ENCODE data around the gene LIF.
"Not testable (repeated sequence)": the region's sequence is repeated elsewhere in the genome, so short reads cannot be mapped to it uniquely, and the experiment has no call there.

Gene LIF

DNA sequence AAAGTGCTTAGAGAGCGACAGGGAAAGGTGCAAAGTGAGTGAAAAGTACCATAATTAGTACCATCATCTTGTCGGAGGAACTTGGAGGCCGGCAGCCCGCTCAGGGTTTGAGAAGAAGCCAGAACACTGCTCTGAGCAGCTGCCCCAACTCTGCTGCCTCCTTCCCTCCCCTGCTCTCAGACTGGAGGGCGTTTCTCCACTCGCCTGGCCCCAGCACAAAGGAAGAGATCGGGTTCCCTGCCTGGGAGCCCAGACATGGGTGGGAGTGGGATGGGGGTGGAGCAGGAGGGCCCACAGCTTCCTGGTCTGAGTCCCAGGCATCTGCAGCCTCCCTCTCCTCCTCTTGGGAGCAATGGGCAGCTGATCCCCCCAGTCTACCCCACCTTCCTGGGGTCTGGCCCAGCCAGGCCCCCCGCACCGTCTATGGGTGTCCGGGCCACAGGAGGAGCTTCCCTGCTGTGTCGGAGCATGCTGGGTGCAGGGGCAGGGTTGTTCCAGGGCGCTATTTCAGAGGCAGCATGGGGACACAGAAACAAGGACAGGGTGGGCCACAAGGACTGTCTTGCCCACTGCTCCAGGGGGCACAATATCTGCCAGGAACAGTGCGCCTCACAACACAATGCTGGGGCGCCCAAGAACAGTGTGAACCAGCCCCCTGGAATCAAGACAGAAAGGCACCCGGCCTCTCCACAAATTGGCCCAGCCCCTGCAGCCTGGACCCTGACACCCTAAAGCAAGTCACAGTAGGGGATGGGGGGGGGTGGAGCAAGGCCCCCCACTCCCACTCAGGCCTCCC, 4.8 kb downstream of the LIF start:
- DNase-seq (ENCODE audit: low spot score): no peak

DNA sequence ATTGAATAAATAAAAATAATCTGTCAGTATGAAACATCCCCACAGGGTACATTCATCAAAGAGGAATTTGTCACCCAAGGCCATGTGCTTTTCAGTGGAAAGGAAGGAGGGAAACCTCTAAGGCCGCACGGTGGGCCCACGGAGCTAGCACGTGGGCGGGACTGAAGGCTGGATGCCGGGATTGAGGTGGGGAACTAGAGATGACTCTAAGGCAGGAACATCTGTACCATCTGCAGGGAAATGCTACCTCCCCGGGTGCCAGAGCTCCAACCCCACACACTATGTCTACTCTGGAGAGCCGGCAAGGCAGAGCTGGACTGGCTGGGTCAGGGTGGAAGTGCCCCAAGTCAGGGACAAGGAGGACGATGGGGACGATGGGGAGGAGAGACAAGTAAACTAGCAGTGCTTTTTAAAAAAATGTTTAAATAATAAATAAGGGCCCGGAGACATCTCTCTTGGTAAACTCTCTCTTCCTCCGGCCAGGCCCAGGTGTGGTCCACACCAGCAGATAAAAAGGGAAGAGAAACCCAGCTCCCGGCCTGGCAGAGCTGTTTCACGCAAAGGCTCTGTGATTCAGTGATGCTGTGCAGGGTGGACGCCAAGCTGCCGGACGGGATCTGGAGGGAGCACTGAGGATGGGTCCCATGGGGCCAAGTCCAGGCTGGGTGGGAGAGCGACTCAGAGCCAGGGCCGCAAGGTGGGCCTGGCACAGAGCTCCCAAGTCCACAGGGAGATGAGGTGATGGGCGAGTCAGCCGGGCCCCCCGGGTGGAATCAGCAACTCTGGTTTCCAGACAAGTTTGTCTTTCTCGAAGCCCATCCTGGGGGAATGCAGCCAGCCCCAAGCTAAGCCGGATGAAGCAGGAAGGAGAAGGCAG, 5.8 kb downstream of the LIF start:
- DNase-seq (ENCODE audit: low spot score): no peak

DNA sequence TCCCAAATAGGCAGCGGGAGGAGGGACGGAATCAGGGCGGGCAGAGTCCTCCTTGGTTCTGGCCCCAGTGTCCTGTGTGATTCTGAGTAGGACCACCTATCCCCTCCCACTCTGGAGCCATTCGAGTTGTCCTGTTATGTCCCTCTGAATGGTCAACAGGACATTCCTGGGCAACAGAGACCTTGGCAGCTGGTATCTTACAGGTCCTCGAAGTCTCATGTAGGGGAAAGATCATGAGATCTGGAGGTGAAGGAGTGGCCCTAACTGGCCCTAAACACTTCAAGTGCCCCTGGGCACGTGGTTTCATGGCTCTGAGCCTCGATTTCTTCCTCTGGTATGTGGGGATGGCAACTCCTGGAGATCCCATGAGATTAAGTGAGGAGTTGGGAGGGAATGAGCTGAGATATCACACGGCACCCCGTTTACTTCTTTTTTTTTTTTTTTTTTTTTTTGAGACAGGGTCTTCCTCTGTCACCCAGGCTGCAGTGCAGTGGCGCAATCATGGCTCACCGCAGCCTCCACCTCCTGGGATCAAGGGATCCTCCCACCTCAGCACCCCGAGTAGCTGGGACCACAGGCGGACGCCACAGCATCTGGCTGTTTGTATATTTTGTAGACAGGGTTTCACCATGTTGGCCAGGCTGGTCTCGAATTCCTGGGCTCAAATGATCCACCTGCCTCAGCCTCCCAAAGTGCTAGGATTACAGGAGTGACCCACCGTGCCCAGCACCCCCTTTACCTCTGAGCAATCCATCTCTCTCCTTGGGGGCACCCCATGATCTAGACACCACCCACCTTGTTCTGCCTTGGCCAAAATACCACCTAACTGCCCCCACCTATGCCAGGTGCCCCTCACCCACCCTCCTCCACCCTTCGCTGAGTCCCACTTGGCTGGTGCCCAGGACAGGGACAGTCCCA, 6.8 kb downstream of the LIF start:
- DNase-seq (ENCODE audit: low spot score): no peak

DNA sequence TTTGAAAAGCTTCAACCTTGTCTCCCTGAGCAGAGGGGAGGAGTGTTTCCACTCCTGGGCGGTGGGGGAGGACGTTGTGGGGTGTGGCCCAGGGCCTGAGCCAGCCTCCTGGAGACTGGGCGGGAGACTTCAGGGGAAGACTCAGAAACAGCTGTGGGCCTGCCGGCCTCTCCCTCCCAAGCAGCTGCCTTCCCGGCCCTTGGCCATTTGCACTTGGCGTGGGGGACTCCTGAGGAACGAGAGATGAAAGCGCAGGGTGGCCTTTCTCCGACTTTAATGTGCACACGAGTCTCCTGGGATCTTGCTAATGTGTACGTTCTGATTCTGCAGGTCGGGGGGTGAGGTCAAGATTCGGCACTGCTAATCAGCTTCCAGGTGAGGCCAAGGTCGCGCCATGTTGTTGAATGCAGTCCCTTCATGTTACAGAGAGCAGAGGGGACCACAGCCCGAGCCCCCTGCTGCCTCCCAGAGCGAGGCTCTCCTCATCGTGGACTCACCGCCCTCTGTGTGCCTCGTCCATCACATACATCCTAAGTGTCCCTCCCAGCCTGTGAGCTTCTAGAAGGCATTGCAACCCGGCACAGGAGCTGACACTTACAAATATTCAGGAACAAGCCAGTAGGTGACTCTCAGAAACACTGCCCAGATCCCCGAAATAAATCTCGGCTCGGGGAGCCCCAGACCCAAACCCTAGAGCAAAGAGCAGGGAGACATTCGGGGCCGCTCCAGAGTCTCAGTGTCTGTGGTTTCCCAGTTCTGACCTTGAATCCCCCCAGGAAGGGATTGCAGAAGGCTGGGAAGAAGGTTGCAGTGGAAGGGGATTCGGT, 7.7 kb downstream of the LIF start:
- no peak for DNase-seq (ENCODE audit: low spot score)

DNA sequence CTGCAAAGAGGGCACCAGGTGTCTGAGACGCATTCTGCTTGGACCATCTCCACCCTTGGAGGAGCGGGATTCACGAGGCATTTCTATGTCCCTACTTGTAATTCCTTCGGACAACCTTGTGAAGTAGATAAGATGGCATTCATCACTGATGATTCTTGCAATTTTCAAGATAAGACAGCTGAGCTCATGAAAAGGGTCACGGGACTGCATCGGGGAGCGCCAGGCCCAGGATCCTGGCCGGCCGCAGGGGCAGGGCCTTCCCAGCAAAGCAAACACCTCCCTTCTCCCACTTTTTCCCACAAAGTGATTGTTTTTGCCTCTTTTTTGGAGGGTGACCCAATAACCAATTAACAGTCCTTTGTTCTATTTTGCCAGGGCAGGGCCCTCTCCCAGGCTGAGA, 8.4 kb downstream of the LIF start:
- DNase-seq (ENCODE audit: low spot score): no peak

DNA sequence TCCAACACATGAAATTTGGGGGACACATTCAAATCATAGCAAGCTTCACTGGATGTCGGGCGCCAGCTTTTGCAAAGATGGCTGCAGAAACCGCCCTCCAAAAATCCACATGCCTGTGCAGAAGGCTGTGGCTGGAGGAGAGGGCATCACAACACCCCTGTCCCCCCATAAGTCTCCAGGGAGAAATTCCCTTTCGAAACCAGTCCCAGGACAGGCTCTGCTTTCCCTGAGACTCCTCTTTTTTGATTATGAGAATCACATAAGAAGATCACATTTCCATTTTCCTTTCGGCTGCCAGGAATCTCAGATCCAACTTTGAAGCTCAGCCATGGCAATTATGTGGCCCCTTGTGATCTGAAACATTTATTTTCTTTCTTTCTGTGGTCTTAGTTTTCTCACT, 9.7 kb downstream of the LIF start:
- no peak for DNase-seq (ENCODE audit: low spot score)

DNA sequence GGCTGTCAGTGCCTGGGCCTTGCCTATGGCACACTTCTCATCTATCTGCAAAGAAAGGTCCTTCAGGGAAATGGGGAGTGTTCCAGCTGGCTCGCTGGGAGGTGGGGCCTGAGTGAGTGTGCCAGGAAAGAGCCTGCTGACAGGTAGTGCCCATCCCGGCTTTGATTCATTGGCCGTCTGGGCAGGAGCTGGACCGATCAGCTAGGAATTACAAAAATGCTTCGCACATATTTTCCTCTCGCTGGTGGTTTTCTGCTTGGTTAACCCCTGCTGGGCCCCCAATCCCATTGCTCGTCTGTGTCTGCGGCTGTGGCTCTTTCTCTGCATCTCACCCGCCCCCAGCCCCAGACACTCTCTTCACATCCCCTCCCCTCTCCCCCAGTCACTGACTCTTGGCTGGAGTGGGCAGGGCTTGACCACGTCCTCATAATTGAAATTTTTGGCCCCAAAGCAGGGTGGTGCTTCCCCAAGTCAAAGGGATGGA, 10.8 kb downstream of the LIF start:
- DNase-seq (ENCODE audit: low spot score): no peak

DNA sequence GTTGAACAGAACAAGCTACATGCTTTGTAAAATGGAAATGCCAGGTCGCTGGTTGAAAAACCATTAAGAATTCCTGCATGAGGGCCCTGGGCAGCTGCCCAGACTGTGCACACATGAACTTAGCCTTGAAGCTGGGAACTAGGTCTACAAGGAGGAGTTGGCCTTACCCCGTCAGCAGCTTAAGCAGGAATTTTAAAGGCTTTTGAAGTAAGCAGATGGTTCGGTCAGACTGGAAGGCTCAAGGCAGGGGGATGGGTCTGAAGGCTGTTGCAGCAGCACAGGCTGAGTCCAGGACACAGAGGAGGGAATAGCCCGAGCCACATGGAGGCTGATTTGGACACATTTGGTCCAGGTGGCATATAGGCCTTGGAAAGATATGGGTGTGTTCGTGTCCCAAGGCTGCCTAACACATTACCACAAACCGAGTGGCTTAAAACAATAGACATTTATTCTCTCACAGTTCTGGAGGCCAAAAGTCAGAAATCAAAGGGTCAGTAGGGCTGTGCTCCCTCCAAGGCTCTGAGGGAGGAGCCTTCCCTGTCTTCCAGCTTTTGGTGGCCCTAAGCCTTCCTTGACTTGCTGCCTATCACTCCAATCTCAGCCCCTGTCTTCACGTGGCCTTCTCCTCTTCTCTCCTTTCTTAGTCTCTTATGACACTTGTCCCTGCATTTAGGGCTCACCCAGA, 11.6 kb downstream of the LIF start:
- DNase-seq (ENCODE audit: low spot score): no peak

DNA sequence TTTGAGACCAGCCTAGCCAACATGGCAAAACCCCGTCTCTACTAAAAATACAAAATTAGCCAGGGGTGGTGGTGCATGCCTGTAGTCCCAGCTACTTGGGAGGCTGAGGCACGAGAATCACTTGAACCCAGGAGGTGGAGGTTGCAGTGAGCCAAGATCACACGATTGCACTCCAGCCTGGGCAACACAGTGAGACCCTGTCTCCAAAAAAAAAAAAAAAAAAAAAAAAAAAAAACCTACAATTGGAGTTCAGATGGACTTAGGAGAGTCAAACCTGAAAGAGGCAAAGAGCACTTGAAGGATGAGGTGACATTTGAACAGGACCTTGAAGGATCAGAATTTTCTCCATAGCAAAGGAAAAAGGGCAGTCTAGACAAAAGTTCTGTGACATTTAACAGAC, 12.2 kb downstream of the LIF start:
- DNase-seq (ENCODE audit: low spot score): not testable (repeated sequence)

DNA sequence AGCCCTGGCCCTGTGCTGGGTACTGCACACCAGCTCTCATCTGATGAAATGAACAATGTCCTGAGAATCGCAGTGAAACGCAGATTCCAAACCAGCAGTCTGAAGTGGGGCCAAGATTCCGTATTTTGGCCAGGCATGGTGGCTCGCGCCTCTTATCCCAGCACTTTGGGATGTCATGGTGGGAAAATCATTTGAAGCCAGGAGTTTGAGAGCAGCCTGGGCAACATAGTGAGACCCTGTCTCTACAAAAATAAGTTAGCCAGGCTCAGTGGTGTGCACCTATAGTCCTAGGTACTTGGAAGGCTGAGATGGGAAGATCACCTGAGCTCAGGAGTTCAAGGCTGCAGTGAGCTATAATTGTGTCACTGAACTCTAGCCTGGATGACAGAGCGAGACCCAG, 13.0 kb downstream of the LIF start:
- no peak for DNase-seq (ENCODE audit: low spot score)

DNA sequence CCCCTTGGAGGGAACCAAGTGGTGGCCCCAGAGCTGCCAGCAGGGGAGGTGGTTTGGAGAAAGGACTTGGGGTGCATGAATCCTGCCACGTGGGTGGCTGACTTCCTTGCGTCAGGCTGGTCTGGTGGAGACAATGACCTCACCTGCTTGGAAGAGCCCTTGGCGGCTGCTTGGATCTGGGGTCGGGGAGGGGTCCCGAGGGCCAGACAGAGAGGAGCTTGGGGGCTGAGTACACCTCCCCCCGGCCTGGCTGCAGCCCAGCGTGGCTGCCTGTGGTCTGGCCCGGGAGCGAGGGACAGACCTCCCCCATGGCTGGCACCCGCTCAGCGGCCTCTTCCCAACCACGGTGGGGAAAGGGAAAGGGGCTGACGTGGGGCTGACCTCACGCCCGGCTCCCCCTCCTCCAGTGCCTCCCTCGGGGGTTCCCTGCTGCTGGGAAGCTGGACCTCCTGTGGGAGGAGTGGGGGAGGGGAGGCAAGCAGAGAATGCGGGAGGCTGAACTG, 13.8 kb downstream of the LIF start:
- no peak for DNase-seq (ENCODE audit: low spot score)

DNA sequence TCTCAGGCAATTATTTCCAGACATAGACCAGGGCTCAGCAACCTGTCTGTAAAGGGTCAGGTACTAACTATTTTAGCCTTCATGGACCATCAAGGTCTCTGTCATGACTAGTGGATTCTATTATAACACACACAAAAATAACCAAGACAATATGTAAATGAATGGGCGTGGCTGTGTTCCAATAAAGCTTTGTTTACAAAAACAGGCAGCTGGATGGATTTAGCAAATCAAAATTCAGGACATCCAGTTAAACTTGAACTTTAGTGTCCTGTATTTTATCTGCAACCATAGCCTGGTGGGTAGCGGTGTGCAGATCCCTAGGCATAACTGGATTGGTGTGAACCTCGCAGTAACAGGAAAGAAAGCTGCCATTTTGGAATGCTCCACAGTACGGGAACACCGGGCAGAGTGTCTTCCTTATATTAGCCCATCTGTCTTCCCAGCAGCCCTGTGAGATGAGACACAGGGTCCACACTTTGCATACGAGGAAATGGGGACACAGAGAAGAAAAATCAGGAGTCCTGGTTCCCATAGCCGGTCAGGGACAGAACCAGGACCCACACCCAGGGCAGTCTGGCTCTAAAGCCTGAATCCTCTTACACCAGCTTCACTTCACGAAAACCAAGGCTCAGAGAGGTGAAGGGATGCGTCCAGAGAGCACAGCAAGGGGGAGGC, 15.6 kb downstream of the LIF start:
- DNase-seq (ENCODE audit: low spot score): no peak

DNA sequence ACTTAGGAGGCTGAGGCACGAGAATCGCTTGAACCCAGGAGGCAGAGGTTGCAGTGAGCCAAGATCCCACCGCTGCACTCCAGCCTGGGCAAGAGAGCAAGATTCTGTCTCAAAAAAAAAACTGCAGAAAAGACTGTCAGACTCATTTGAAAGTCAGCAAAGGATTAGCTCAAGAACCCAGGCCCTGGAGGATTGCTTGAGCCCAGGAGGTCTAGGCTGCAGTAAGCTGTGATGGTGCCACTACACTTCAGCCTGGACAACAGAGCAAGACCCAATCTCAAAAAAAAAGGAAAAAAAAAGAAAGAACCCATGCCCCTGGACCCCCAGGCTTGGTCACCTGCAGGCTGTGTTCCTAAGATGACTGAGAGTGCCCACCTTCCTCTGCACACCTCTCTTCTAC, 16.2 kb downstream of the LIF start:
- DNase-seq (ENCODE audit: low spot score): no peak

DNA sequence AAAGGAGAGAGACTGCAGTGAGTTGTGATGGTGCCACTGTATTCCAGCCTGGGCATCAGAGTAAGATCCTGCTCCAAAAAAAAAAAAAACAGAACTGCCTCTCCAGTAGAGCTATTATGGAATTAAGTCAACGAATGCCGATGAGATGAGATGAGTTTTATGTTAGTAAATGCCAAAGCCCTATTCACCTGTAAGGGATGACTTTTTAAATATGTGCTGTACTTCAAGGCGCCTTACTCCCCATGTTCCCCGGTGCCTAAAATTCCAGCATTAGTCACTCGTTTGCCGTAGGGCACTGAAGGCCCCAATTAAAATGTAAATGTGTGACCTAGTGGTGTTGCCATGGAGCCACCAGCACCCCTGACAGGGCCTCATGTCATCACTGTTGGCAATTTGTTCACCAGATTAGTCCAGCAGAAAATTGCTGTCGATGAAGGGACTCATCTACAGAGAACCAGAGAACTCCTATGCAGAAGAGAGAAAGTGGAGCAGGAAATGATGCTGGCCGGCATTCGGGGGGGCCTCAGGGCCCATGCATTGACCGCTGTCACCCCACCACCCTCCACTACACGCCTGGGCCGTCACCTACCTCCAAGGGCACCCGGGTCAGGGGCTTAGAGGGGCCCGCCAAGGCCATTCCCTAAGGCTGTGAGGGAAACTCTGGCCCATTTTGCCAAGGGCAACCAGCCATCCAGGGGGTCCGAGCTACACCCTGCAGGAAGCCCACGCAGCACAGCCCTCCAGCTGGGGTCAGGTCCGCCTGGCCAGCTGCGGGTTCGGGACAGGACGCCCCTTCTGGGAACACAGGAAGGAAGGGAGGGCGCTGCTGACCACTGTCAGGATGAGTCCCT, 17.8 kb downstream of the LIF start:
- no peak for DNase-seq (ENCODE audit: low spot score)

DNA sequence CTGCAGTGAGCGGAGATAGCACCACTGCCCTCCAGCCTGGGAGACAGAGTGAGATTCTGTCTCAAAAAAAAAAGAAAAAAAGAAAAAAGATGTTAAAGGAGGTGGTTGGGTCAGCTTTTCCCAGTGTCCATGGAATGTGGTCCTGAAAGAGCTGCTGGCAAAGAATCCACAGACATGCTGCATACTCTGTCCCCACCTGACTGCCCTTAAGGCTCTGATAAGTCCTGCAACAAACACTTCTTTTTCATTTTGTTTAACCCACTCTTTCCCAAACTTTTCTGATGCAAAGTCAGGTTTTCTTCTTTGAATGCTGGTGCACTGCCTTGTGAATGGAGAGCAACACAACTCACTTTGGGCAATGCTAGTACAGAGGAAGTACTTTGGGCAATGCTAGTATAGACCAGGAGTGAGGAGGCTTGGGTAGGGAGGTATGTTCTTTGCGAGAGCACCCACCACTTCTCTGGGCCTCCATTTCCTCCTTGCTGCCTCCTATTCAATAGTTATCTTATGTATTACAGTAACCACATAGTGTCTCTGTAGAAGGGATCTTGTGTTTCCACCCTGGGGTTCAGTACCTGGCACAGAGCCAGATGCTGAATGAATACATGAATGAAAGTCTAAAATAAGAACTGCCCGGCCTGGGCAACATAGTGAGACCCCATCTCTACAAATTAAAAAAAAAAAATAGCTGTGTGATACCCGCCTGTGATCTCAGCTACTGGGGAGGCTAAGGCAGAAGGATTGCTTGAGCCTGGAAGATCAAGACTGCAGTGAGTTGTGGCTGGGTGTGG, 18.9 kb downstream of the LIF start:
- DNase-seq (ENCODE audit: low spot score): no peak

DNA sequence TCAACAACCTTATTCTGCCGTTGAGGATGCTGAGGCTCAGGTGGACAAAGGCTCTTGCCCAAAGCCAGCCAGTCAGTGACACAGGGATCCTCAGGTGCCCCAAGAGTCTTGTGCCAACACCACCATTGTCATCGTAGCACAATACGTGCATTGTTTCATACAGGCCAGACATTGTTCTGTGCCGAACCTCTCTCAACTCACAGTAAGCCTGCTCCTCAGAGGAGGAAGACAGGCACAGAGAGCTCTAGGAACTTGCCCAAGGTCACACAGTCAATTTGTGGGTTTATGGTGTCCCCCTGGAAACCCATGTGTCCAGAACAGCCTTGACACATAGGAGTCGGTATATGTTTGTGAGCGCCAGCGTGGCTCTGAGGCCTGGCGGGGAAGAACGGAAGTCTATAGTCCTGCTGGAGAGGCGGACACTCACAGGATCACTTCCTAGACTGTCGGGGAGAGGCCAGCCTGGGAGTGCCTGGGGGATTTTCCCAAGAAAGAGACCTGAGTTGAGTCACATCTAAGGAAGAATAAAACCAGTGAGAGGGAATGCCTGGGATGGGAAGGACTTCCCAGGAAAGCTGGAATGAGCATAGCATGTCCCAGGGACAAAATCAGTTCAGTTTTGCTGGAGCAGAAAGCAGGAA, 20.2 kb downstream of the LIF start:
- no peak for DNase-seq (ENCODE audit: low spot score)

DNA sequence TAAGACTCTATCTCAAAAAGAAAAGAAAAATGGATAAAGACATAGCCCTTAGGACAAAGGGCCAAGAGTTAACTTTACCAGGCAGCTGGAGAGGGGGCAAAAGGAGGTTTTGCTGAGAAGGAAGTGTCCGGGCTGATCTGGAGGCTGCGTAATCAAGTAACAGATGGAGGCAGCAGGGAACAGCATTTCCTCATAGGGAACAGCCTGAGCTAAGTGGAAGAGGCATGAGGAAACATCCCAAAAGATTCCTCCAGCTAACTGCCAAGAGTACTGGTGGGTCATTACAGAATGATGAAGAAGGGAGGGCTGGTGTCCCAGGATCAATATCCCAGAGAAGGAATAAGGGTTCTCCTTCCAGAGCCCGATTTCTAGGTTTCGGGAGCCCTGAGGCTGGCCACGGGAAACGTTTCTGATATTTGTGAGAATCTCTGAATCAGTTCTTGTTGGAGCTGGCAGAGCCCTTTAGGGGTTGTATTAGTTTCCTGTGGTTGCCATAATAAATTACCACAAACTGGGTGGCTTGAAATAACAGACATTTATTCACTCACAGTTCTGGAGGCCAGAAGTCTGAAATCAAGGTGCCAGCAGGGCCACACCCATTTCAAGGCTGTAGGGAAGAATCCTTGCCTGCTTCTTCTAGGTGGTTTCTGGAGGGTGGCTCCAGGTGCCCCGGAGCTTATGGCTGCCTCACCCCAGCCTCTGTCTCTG, 21.2 kb downstream of the LIF start:
- no peak for DNase-seq (ENCODE audit: low spot score)

All from HuH-7.5 (cell line).